Neural crest cell (in vitro differentiated cells): ENCODE measurements around the gene ARHGAP22. TPM values are rescaled to one million over a fixed set of nuclear protein-coding genes. Genes with fewer than 3 reads are reported as not detected.

Source experiments
- DNase-seq: peaks from one replicate; pipeline ENCODE4 v3.0.0; 2021; ENCODE audit warnings: low read depth, mixed read lengths, low spot score
- H3K27ac Mint-ChIP-seq: one replicate; pipeline ENCODE4 v1.8.0; 2021; ENCODE audit warnings: mild to moderate bottlenecking, mixed read lengths; ENCODE audit not compliant: unreplicated experiment
- H3K27me3 Mint-ChIP-seq: 2 replicates; pipeline ENCODE4 v1.8.0; 2021; ENCODE audit warnings: low read depth, mild to moderate bottlenecking, mixed read lengths
- H3K36me3 Mint-ChIP-seq: 2 replicates; pipeline ENCODE4 v1.8.0; 2021; ENCODE audit warnings: low read depth, mild to moderate bottlenecking, mixed read lengths
- H3K4me1 Mint-ChIP-seq: 2 replicates; pipeline ENCODE4 v1.8.0; 2021; ENCODE audit warnings: mixed read lengths
- H3K4me3 Mint-ChIP-seq: one replicate; pipeline ENCODE4 v1.8.0; 2021; ENCODE audit warnings: mild to moderate bottlenecking, mixed read lengths
- H3K9me3 Mint-ChIP-seq: 2 replicates; pipeline ENCODE4 v1.8.0; 2021; ENCODE audit warnings: mixed read lengths
- CTCF ChIP-seq: fragments of 200-600 bp; sonication (generic); conservative IDR thresholded peaks from 2 replicates; pipeline ENCODE4 v1.5.0; 2021; ENCODE audit warnings: antibody characterized with exemption, mild to moderate bottlenecking
- total RNA-seq: library from RNA; stranded (reverse); gene quantifications from 2 replicates; pipeline ENCODE4 v1.2.1, GENCODE V29; 2021

Gene ARHGAP22
- total RNA-seq, 1 donor from 2014 or later: 5.2 TPM

GRCh38 chr10:48554656-48555055 lies 50.2 kb downstream of the ARHGAP22 start:
- no peaks in the 10 kb centered on the region for H3K9me3 Mint-ChIP-seq
- TF ChIP-seq CTCF: no peak
- no peaks in the 10 kb centered on the region for H3K36me3 Mint-ChIP-seq
- no peaks in the 10 kb centered on the region for H3K27me3 Mint-ChIP-seq
- H3K4me3 Mint-ChIP-seq: no peak overlapping the region
- no peak for DNase-seq
- H3K27ac Mint-ChIP-seq: no peak overlapping the region
- H3K4me1 Mint-ChIP-seq: peaks cover 3% of the 10 kb centered on the region

- Mint-ChIP-seq H3K27ac (no peak overlapping the region), H3K36me3 (no peaks in the 10 kb centered on the region), H3K9me3 (no peaks in the 10 kb centered on the region), H3K4me3 (no peak overlapping the region), H3K4me1 (peaks cover 3% of the 10 kb centered on the region), H3K27me3 (no peaks in the 10 kb centered on the region)
- TF ChIP-seq CTCF: no peak
- no peak for DNase-seq
Measured at GRCh38 chr10:48554246-48554645, 50.6 kb downstream of the ARHGAP22 start.

GRCh38 chr10:48552946-48553564 lies 51.8 kb downstream of the ARHGAP22 start:
- Mint-ChIP-seq H3K36me3 (no peaks in the 10 kb centered on the region), H3K4me1 (peaks cover 3% of the 10 kb centered on the region), H3K9me3 (no peaks in the 10 kb centered on the region), H3K27ac (no peak overlapping the region), H3K27me3 (no peaks in the 10 kb centered on the region), H3K4me3 (no peak overlapping the region)
- TF ChIP-seq CTCF: no peak
- no peak for DNase-seq

- TF ChIP-seq CTCF: peak; percentile 80
- peak; percentile 35 for DNase-seq
- H3K27me3 Mint-ChIP-seq: no peaks in the 10 kb centered on the region
- H3K36me3 Mint-ChIP-seq: no peaks in the 10 kb centered on the region
- H3K27ac Mint-ChIP-seq: no peak overlapping the region
- H3K4me3 Mint-ChIP-seq: no peak overlapping the region
- no peaks in the 10 kb centered on the region for H3K9me3 Mint-ChIP-seq
- H3K4me1 Mint-ChIP-seq: peaks cover 3% of the 10 kb centered on the region
Measured at GRCh38 chr10:48551861-48552591, 52.8 kb downstream of the ARHGAP22 start.

GRCh38 chr10:48550977-48551376 lies 53.9 kb downstream of the ARHGAP22 start:
- Mint-ChIP-seq H3K4me3 (no peak overlapping the region), H3K4me1 (peaks cover 3% of the 10 kb centered on the region), H3K27ac (no peak overlapping the region), H3K36me3 (no peaks in the 10 kb centered on the region), H3K9me3 (no peaks in the 10 kb centered on the region), H3K27me3 (no peaks in the 10 kb centered on the region)
- no peak for DNase-seq
- TF ChIP-seq CTCF: no peak
